GM12865 (cell line): ENCODE results near the gene PABPC1L.

Source experiments
- DNase-seq: peaks from one replicate; pipeline ENCODE4 v3.0.0; 2010; ENCODE audit warnings: low read depth
- H3K4me3 ChIP-seq: 2 replicates; pipeline ENCODE4 v1.5.1; 2011; ENCODE audit warnings: mild to moderate bottlenecking, low read depth, low read length, control low read depth
- TF ChIP-seq, protein P1 (sequence below): IDR thresholded peaks from 2 replicates; pipeline ENCODE4 v1.5.1; 2011; ENCODE audit warnings: low read length, control low read depth, low read depth, inconsistent platforms; ENCODE audit not compliant: insufficient read depth; ENCODE audit errors: missing control alignments

The PABPC1L gene

DNA sequence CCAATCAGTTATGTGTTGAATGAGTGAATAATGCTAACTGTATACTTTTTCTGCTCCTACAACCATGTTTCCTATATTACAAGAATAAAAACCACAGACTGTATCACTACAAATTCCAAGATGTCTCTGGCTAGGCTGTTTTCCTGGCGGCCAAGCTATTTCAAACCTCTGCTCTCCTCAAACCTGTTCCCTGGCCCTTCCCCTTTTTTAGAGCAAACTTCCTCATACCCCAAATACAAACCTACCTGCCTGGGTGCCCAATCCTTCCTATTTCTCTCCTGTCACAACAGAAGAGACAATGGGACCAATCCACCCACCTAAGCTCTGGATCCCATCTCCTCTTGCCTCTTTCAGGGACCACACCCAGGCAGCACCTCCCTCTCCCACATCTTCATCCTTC lies 42.9 kb downstream of the PABPC1L start:
- DNase-seq, result no peak
- no peak overlapping the region for H3K4me3 ChIP-seq
- TF ChIP-seq, protein P1, sequence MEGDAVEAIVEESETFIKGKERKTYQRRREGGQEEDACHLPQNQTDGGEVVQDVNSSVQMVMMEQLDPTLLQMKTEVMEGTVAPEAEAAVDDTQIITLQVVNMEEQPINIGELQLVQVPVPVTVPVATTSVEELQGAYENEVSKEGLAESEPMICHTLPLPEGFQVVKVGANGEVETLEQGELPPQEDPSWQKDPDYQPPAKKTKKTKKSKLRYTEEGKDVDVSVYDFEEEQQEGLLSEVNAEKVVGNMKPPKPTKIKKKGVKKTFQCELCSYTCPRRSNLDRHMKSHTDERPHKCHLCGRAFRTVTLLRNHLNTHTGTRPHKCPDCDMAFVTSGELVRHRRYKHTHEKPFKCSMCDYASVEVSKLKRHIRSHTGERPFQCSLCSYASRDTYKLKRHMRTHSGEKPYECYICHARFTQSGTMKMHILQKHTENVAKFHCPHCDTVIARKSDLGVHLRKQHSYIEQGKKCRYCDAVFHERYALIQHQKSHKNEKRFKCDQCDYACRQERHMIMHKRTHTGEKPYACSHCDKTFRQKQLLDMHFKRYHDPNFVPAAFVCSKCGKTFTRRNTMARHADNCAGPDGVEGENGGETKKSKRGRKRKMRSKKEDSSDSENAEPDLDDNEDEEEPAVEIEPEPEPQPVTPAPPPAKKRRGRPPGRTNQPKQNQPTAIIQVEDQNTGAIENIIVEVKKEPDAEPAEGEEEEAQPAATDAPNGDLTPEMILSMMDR, result no peak

GRCh38 chr20:44954211-44954610 lies 44.4 kb downstream of the PABPC1L start:
- TF ChIP-seq, protein P1, result no peak
- no peak overlapping the region for H3K4me3 ChIP-seq
- no peak for DNase-seq

DNA sequence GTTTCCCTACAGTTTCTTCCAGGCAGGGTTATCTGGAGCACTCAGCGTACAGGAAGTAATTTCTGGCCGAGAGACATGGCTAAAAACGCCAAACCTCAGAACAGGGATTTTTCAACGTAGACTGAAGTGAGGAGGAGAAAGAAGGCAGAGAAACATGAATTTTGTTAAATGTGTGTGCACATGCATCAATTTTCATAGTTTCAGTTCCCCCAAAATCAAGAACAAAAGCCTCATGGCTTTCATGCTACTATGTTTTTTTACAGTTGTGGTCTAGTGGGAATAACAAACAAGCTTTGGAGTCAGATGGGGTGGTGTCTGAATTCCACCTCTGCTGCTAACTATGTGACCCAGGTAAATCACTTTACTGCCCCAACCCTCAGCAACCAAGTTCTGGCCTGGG lies 45.4 kb downstream of the PABPC1L start:
- TF ChIP-seq, protein P1, result no peak
- no peak overlapping the region for H3K4me3 ChIP-seq
- DNase-seq, result no peak

GRCh38 chr20:44956410-44956809 lies 46.5 kb downstream of the PABPC1L start:
- no peak overlapping the region for H3K4me3 ChIP-seq
- no peak for DNase-seq
- TF ChIP-seq, protein P1, result no peak

GRCh38 chr20:44958276-44958675 lies 48.4 kb downstream of the PABPC1L start:
- no peak for DNase-seq
- TF ChIP-seq, protein P1, result no peak
- no peak overlapping the region for H3K4me3 ChIP-seq

- TF ChIP-seq, protein P1, result no peak
- DNase-seq, result peak; percentile 22
These were observed 49.3 kb downstream of the PABPC1L start for GRCh38 chr20:44959082-44959637.

DNA sequence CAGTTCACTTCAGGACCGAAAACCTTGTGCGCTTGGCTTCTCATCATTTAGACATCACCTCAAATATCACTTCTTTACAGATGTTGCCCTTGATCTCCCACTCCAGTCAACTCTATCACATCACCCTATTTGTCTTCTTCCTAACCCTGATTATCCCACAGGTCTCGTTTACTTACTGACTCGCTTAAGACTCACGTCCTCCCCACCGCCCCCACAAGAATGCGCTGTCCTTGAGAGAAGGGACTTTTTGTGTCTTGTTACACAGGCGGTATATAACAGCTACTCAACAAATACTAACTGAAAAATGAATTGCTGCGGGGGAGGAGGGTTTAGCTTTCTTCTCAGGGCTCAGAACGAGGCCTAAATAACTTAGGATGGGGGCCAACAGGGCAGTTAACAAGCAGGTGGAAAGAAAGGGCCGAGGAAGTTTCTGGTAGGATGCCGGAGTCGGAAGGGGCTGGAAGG lies 49.8 kb downstream of the PABPC1L start:
- H3K4me3 ChIP-seq, result peak overlapping the region; percentile 75
- TF ChIP-seq, protein P1, result no peak
- peak; percentile 69 for DNase-seq

More at GRCh38 chr20:44959082-44959637, 49.3 kb downstream of the PABPC1L start:
- peak overlapping the region; percentile 75 for H3K4me3 ChIP-seq
